A673 (cell line): Measurements from ENCODE around the gene TAS2R38. TPM values are rescaled to one million over a fixed set of nuclear protein-coding genes. Genes with fewer than 3 reads are reported as not detected.

Experiments
- Bru-seq: library from RNA; stranded (reverse); fragments of 400-500 nt; gene quantifications from one replicate; lab custom pipeline; 2021; lab: Mats Ljungman, UMichigan
- BruChase-seq, 2 experiments: library from RNA; stranded (reverse); fragments of 400-500 nt; gene quantifications; one replicate each; lab custom pipeline; 2021; lab: Mats Ljungman, UMichigan
- BruUV-seq: library from RNA; stranded (reverse); fragments of 400-500 nt; replicated peaks from 2 replicates; lab custom pipeline; 2021; lab: Mats Ljungman, UMichigan
- CTCF ChIA-PET: fragments of 300-600 bp; sonication (Branson Sonifier 250); formaldehyde crosslinking; loops from one replicate; lab custom pipeline; 2022; ENCODE audit warnings: antibody characterized with exemption; lab: Charles Lee
- POLR2A ChIA-PET: fragments of 300-600 bp; sonication (Branson Sonifier 250); formaldehyde crosslinking; loops from one replicate; lab custom pipeline; 2022; ENCODE audit warnings: antibody characterized with exemption; ENCODE audit not compliant: low non-redundant PET; lab: Charles Lee
- DNase-seq: peaks from one replicate; pipeline ENCODE4 v3.0.0-alpha.2; 2015; ENCODE audit warnings: low spot score
- H3K27ac ChIP-seq: fragments of 200-600 bp; sonication (generic); 2 replicates; pipeline ENCODE4 v1.5.1; 2016; ENCODE audit warnings: mixed run types, low read depth, mild to moderate bottlenecking, mixed read lengths, antibody characterized with exemption, low read length; ENCODE audit not compliant: poor library complexity, severe bottlenecking
- H3K27me3 ChIP-seq: fragments of 200-600 bp; sonication (generic); replicated peaks from 2 replicates; pipeline ENCODE4 v1.6.1; 2017; ENCODE audit warnings: mixed run types, low read depth, mild to moderate bottlenecking, mixed read lengths, antibody characterized with exemption, low read length; ENCODE audit not compliant: insufficient read depth, poor library complexity
- H3K36me3 ChIP-seq: fragments of 200-600 bp; sonication (generic); 2 replicates; pipeline ENCODE4 v1.6.1; 2016; ENCODE audit warnings: mixed run types, mild to moderate bottlenecking, mixed read lengths, antibody characterized with exemption, low read length; ENCODE audit not compliant: insufficient read depth, poor library complexity, severe bottlenecking
- H3K4me1 ChIP-seq: fragments of 200-600 bp; sonication (generic); 2 replicates; pipeline ENCODE4 v1.6.1; 2017; ENCODE audit warnings: mixed run types, mild to moderate bottlenecking, mixed read lengths, antibody characterized with exemption, low read length; ENCODE audit not compliant: insufficient read depth, poor library complexity, severe bottlenecking
- H3K4me3 ChIP-seq: fragments of 200-600 bp; sonication (generic); 2 replicates; pipeline ENCODE4 v1.5.1; 2016; ENCODE audit warnings: low read depth, mixed run types, mild to moderate bottlenecking, mixed read lengths, low read length; ENCODE audit not compliant: poor library complexity, severe bottlenecking
- H3K9me3 ChIP-seq: fragments of 200-600 bp; sonication (generic); 2 replicates; pipeline ENCODE4 v1.6.1; 2016; ENCODE audit warnings: mixed run types, low read depth, mild to moderate bottlenecking, mixed read lengths, antibody characterized with exemption, low read length; ENCODE audit not compliant: poor library complexity, severe bottlenecking
- EZH2 ChIP-seq: fragments of 200-600 bp; sonication (generic); IDR thresholded peaks from 2 replicates; pipeline ENCODE4 v1.6.1; 2017; ENCODE audit warnings: borderline replicate concordance, low read depth, mild to moderate bottlenecking, mixed read lengths, antibody characterized with exemption, low read length; ENCODE audit not compliant: poor library complexity, severe bottlenecking
- intact Hi-C: fragments of 100-400 bp; cut with micrococcal nuclease; formaldehyde crosslinking; loops from one replicate; pipeline ENCODE4 v1.10.0; 2022; ENCODE audit not compliant: unreplicated experiment
- long read RNA-seq: library from polyadenylated mRNA; stranded (forward); transcript quantifications from one replicate; pipeline ENCODE4 v2.0.0, GENCODE V29; 2022
- total RNA-seq: library from RNA; stranded (reverse); gene quantifications from 2 replicates; pipeline ENCODE4 v1.2.3, GENCODE V29; 2021
- TF ChIP-seq, protein P1 (sequence below): fragments of 300-800, 200-600 bp; sonication (generic); conservative IDR thresholded peaks from 2 replicates; pipeline ENCODE4 v1.5.1; 2017; ENCODE audit warnings: low read depth, mild to moderate bottlenecking, antibody characterized with exemption, low read length, moderate library complexity, mixed read lengths

Gene TAS2R38
- not detected in 2 replicates for total RNA-seq
- Bru-seq, nascent RNA = not detected
- BruChase-seq, experiment 1, labeled RNA remaining after a 2-hour chase = not detected
- BruChase-seq, experiment 2, labeled RNA remaining after a 6-hour chase = not detected
- long read RNA-seq = 0 reads

DNA sequence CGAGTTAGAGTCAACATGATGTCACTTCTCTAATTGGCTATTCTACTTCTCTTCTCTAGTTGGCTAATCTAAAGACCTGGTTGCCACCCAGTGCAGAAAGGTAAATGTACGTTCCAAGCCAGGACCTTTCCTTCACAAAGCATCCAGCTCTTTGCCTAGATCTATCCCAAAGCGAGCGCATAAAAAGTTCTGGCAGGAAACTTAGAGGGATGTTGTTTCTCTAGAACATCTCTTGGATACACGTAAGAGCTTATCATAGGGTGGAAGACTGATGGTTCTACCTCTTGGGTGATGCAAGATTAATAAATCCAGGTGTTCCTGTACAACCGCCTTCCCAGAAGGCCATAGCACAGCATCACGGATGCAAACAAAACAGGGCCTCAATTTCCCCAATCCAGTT, at the start of gene TAS2R38:
TSS of gene TAS2R38 (minus strand) at position 101 of the 400 bp plus-strand sequence. CDS start at position 17, 84 bp downstream.
- H3K27ac ChIP-seq = no peak within 1 kb of the TSS
- BruUV-seq = no TSS peak
- POLR2A ChIA-PET = no interaction called here
- no peaks in the 10 kb centered on the region for H3K27me3 ChIP-seq
- H3K4me3 ChIP-seq = no peak within 1 kb of the TSS
- TF ChIP-seq, protein P1, sequence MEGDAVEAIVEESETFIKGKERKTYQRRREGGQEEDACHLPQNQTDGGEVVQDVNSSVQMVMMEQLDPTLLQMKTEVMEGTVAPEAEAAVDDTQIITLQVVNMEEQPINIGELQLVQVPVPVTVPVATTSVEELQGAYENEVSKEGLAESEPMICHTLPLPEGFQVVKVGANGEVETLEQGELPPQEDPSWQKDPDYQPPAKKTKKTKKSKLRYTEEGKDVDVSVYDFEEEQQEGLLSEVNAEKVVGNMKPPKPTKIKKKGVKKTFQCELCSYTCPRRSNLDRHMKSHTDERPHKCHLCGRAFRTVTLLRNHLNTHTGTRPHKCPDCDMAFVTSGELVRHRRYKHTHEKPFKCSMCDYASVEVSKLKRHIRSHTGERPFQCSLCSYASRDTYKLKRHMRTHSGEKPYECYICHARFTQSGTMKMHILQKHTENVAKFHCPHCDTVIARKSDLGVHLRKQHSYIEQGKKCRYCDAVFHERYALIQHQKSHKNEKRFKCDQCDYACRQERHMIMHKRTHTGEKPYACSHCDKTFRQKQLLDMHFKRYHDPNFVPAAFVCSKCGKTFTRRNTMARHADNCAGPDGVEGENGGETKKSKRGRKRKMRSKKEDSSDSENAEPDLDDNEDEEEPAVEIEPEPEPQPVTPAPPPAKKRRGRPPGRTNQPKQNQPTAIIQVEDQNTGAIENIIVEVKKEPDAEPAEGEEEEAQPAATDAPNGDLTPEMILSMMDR = no peak
- no peak for TF ChIP-seq EZH2
- no peak for DNase-seq
- H3K4me1 ChIP-seq = no peaks in the 10 kb centered on the region
- intact Hi-C loops = loop anchor here (10.0 kb wide), 1 partner anchor 331 kb away; no protein-coding TSS in a partner anchor
- CTCF ChIA-PET = no interaction called here
- no peaks in the 10 kb centered on the region for H3K9me3 ChIP-seq
- no peaks in the 10 kb centered on the region for H3K36me3 ChIP-seq

DNA sequence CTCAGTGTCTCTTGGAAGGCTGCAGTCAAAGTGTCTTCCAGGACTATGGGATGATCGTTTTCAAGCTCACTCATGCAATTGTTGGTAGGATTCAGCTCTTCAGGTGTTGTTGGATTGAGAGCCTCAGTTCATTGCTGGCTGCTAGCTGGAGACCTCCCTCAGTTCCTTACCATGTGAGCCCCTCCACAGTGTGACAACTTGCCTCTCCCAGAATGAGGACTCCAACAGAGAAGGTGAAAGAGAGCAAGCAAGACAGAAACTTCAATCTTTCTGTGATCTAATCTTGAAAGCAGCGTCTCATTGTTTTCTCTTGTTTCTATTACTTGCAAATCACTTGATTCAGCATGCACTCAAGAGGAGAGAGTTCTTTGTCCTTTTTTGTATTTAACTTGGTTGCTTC, 44.6 kb upstream of the TAS2R38 start:
- no peaks in the 10 kb centered on the region for H3K4me1 ChIP-seq
- ChIA-PET CTCF (no interaction called here), POLR2A (no interaction called here)
- no peak overlapping the region for H3K27ac ChIP-seq
- H3K4me3 ChIP-seq = no peak overlapping the region
- peaks cover 15% of the 10 kb centered on the region for H3K27me3 ChIP-seq
- no peaks in the 10 kb centered on the region for H3K36me3 ChIP-seq
- H3K9me3 ChIP-seq = no peaks in the 10 kb centered on the region
- DNase-seq = no peak
- no peak for TF ChIP-seq EZH2
- TF ChIP-seq, protein P1 = no peak
- BruUV-seq = no TSS peak
- intact Hi-C loops = no loop called here

DNA sequence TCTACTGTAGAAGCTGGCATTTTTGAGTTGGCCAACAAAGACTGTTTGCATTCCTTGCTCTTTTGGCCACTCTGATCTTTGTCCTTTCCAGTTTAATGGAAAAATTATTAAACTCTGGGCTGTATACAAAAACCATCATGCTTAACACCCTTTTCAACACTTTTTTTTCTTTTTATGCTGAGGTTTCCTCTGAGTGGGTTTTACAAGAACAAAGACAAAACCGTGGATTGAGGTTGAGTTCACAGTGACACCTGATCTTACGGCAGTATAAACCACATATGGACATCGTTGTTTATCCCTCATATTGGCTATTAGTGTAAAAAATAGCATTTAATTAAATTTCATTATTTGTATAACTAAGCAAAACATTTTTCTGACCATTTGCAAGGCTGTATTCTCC, 43.9 kb upstream of the TAS2R38 start:
- CTCF ChIA-PET = no interaction called here
- Histone ChIP-seq H3K9me3 (no peaks in the 10 kb centered on the region), H3K4me1 (no peaks in the 10 kb centered on the region), H3K36me3 (no peaks in the 10 kb centered on the region), H3K4me3 (no peak overlapping the region), H3K27me3 (peaks cover 15% of the 10 kb centered on the region), H3K27ac (no peak overlapping the region)
- POLR2A ChIA-PET = no interaction called here
- BruUV-seq = no TSS peak
- TF ChIP-seq, protein P1 = no peak
- no peak for TF ChIP-seq EZH2
- DNase-seq = no peak
- intact Hi-C loops = no loop called here
